WTC11 (cell line): Measurements from ENCODE around the gene RPL34.

Experiments
- ATF1 ChIP-seq: sonication (generic); formaldehyde crosslinking; IDR thresholded peaks from 2 replicates; pipeline ENCODE4 v1.8.1; 2023; ENCODE audit warnings: mild to moderate bottlenecking, moderate library complexity, missing genetic modification reagents
- GRHL2 ChIP-seq: fragments of 250-450 bp; sonication (Bioruptor Pico); IDR thresholded peaks from 2 replicates; pipeline ENCODE4 v1.8.0; 2022; ENCODE audit warnings: mild to moderate bottlenecking, moderate library complexity; ENCODE audit not compliant: insufficient replicate concordance, severe bottlenecking
- JUN ChIP-seq: sonication (generic); formaldehyde crosslinking; IDR thresholded peaks from 2 replicates; pipeline ENCODE4 v1.8.0; 2023; ENCODE audit warnings: mild to moderate bottlenecking, missing genetic modification reagents
- NFYB ChIP-seq: sonication (generic); formaldehyde crosslinking; conservative IDR thresholded peaks from 2 replicates; pipeline ENCODE4 v1.8.0; 2022; ENCODE audit warnings: low read depth, missing genetic modification reagents
- TF ChIP-seq, protein P1 (sequence below): fragments of 200-600 bp; IDR thresholded peaks from 2 replicates; pipeline ENCODE4 v1.8.0; 2022; ENCODE audit warnings: antibody characterized with exemption
- TF ChIP-seq, protein P2 (sequence below): sonication (generic); formaldehyde crosslinking; IDR thresholded peaks from 2 replicates; pipeline ENCODE4 v1.8.1; 2022; ENCODE audit warnings: low read depth, missing genetic modification reagents, borderline replicate concordance
- TF ChIP-seq, protein P3 (sequence below): sonication (generic); formaldehyde crosslinking; IDR thresholded peaks from 2 replicates; pipeline ENCODE4 v1.8.1; 2023; ENCODE audit warnings: mild to moderate bottlenecking, missing genetic modification reagents, moderate library complexity
- TF ChIP-seq, protein P4 (sequence below): sonication (generic); formaldehyde crosslinking; IDR thresholded peaks from 2 replicates; pipeline ENCODE4 v1.8.0; 2022; ENCODE audit warnings: mild to moderate bottlenecking, missing genetic modification reagents
- TF ChIP-seq, protein P5 (sequence below): fragments of 250-450 bp; sonication (Bioruptor Pico); IDR thresholded peaks from 2 replicates; pipeline ENCODE4 v1.9.0; 2021; ENCODE audit warnings: mild to moderate bottlenecking
- TF ChIP-seq, protein P6 (sequence below): fragments of 250-450 bp; sonication (Bioruptor Pico); IDR thresholded peaks from 2 replicates; pipeline ENCODE4 v1.9.0; 2021; ENCODE audit warnings: mild to moderate bottlenecking
- TF ChIP-seq, protein P7 (sequence below): sonication (generic); formaldehyde crosslinking; conservative IDR thresholded peaks from 2 replicates; pipeline ENCODE4 v1.8.1; 2022; ENCODE audit warnings: mild to moderate bottlenecking, missing genetic modification reagents

DNA sequence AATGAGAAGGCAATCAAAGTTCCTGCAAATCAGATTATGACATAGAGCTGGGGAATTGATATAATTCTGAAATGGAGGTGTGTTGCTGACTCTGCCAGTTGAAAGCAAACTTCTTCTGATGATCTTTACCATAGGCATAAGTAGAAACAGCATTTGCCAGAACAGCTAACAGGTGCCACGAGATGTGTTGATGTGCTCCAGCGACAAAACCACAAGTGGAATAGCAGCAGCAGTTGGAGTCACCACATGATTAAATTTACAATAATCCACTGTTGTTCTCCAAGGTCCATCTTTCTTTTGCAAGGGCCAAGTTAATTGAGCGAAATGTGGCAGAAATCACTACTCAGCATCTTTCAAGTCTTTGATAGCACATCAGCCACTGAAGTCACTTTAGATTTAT is 26.3 kb downstream of the RPL34 start:
- TF ChIP-seq, protein P1, sequence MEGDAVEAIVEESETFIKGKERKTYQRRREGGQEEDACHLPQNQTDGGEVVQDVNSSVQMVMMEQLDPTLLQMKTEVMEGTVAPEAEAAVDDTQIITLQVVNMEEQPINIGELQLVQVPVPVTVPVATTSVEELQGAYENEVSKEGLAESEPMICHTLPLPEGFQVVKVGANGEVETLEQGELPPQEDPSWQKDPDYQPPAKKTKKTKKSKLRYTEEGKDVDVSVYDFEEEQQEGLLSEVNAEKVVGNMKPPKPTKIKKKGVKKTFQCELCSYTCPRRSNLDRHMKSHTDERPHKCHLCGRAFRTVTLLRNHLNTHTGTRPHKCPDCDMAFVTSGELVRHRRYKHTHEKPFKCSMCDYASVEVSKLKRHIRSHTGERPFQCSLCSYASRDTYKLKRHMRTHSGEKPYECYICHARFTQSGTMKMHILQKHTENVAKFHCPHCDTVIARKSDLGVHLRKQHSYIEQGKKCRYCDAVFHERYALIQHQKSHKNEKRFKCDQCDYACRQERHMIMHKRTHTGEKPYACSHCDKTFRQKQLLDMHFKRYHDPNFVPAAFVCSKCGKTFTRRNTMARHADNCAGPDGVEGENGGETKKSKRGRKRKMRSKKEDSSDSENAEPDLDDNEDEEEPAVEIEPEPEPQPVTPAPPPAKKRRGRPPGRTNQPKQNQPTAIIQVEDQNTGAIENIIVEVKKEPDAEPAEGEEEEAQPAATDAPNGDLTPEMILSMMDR, result no peak
- TF ChIP-seq NFYB (CRISPR knock-in tag) (no peak), ATF1 (CRISPR knock-in tag) (no peak), GRHL2 (CRISPR knock-in tag) (no peak), JUN (CRISPR knock-in tag) (no peak)
- TF ChIP-seq, protein P2, sequence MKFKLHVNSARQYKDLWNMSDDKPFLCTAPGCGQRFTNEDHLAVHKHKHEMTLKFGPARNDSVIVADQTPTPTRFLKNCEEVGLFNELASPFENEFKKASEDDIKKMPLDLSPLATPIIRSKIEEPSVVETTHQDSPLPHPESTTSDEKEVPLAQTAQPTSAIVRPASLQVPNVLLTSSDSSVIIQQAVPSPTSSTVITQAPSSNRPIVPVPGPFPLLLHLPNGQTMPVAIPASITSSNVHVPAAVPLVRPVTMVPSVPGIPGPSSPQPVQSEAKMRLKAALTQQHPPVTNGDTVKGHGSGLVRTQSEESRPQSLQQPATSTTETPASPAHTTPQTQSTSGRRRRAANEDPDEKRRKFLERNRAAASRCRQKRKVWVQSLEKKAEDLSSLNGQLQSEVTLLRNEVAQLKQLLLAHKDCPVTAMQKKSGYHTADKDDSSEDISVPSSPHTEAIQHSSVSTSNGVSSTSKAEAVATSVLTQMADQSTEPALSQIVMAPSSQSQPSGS (CRISPR knock-in tag), result no peak
- TF ChIP-seq, protein P3, sequence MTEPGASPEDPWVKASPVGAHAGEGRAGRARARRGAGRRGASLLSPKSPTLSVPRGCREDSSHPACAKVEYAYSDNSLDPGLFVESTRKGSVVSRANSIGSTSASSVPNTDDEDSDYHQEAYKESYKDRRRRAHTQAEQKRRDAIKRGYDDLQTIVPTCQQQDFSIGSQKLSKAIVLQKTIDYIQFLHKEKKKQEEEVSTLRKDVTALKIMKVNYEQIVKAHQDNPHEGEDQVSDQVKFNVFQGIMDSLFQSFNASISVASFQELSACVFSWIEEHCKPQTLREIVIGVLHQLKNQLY (CRISPR knock-in tag), result no peak
- TF ChIP-seq, protein P4, sequence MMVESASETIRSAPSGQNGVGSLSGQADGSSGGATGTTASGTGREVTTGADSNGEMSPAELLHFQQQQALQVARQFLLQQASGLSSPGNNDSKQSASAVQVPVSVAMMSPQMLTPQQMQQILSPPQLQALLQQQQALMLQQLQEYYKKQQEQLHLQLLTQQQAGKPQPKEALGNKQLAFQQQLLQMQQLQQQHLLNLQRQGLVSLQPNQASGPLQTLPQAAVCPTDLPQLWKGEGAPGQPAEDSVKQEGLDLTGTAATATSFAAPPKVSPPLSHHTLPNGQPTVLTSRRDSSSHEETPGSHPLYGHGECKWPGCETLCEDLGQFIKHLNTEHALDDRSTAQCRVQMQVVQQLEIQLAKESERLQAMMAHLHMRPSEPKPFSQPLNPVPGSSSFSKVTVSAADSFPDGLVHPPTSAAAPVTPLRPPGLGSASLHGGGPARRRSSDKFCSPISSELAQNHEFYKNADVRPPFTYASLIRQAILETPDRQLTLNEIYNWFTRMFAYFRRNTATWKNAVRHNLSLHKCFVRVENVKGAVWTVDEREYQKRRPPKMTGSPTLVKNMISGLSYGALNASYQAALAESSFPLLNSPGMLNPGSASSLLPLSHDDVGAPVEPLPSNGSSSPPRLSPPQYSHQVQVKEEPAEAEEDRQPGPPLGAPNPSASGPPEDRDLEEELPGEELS (CRISPR knock-in tag), result no peak
- TF ChIP-seq, protein P5, sequence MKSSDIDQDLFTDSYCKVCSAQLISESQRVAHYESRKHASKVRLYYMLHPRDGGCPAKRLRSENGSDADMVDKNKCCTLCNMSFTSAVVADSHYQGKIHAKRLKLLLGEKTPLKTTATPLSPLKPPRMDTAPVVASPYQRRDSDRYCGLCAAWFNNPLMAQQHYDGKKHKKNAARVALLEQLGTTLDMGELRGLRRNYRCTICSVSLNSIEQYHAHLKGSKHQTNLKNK, result no peak
- TF ChIP-seq, protein P6, sequence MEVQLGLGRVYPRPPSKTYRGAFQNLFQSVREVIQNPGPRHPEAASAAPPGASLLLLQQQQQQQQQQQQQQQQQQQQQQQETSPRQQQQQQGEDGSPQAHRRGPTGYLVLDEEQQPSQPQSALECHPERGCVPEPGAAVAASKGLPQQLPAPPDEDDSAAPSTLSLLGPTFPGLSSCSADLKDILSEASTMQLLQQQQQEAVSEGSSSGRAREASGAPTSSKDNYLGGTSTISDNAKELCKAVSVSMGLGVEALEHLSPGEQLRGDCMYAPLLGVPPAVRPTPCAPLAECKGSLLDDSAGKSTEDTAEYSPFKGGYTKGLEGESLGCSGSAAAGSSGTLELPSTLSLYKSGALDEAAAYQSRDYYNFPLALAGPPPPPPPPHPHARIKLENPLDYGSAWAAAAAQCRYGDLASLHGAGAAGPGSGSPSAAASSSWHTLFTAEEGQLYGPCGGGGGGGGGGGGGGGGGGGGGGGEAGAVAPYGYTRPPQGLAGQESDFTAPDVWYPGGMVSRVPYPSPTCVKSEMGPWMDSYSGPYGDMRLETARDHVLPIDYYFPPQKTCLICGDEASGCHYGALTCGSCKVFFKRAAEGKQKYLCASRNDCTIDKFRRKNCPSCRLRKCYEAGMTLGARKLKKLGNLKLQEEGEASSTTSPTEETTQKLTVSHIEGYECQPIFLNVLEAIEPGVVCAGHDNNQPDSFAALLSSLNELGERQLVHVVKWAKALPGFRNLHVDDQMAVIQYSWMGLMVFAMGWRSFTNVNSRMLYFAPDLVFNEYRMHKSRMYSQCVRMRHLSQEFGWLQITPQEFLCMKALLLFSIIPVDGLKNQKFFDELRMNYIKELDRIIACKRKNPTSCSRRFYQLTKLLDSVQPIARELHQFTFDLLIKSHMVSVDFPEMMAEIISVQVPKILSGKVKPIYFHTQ (CRISPR knock-in tag), result no peak
- TF ChIP-seq, protein P7, sequence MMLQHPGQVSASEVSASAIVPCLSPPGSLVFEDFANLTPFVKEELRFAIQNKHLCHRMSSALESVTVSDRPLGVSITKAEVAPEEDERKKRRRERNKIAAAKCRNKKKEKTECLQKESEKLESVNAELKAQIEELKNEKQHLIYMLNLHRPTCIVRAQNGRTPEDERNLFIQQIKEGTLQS, result no peak
